Measurements from ENCODE around the gene HS3ST6.
A peak's percentile ranks its signal among the peaks of the same experiment; 100 is the strongest.

HS3ST6 gene

GRCh38 chr16:1944612-1945199, 26.5 kb upstream of the HS3ST6 start:
- H3K4me3 ChIP-seq (ENCODE audit: low read length, poor library complexity, severe bottlenecking), result no peak overlapping the region
- TF ChIP-seq CTCF (conservative IDR thresholded peaks at IDR 0.05; ENCODE audit: low read length) (no peak), EZH2phosphoT487 (IDR thresholded peaks at IDR 0.05; ENCODE audit: borderline replicate concordance) (no peak)
- H3K36me3 ChIP-seq (ENCODE audit: insufficient read depth, low read length), result no peaks in the 10 kb centered on the region
- no peak overlapping the region for H3K9ac ChIP-seq (ENCODE audit: low read depth, low read length, poor library complexity, severe bottlenecking)
- peaks cover 5% of the 10 kb centered on the region for H3K4me1 ChIP-seq (ENCODE audit: insufficient read depth, low read length, poor library complexity, severe bottlenecking)
- no peaks in the 10 kb centered on the region for H4K20me1 ChIP-seq (ENCODE audit: insufficient read depth, low read length, poor library complexity, severe bottlenecking)
- H3K27me3 ChIP-seq (ENCODE audit: insufficient read depth, low read length, poor library complexity, severe bottlenecking), result no peaks in the 10 kb centered on the region
- no peaks in the 10 kb centered on the region for H3K9me3 ChIP-seq (ENCODE audit: insufficient read depth, low read depth, low read length)
- H3K79me2 ChIP-seq (ENCODE audit: insufficient read depth, low read length), result peaks cover 11% of the 10 kb centered on the region; the same call in 1 of the 2 replicates
- no peak overlapping the region for H3K4me2 ChIP-seq (ENCODE audit: low read depth, low read length, poor library complexity, severe bottlenecking)
- no peaks in the 10 kb centered on the region for H3F3A ChIP-seq (ENCODE audit: low read depth)
- no peaks in the 10 kb centered on the region for H3K9me2 ChIP-seq (replicated peaks; ENCODE audit: low read depth, low read length)
- no peak overlapping the region for H2AFZ ChIP-seq (ENCODE audit: low read length)

- Histone ChIP-seq H3K27me3 (ENCODE audit: insufficient read depth, low read length, poor library complexity, severe bottlenecking) (no peaks in the 10 kb centered on the region), H3K36me3 (ENCODE audit: insufficient read depth, low read length) (no peaks in the 10 kb centered on the region), H4K20me1 (ENCODE audit: insufficient read depth, low read length, poor library complexity, severe bottlenecking) (no peaks in the 10 kb centered on the region), H3K79me2 (ENCODE audit: insufficient read depth, low read length) (peaks cover 11% of the 10 kb centered on the region; the same call in 1 of the 2 replicates), H3K4me3 (ENCODE audit: low read length, poor library complexity, severe bottlenecking) (peak within 1 kb of the TSS; percentile 85), H3K4me2 (ENCODE audit: low read depth, low read length, poor library complexity, severe bottlenecking) (peak within 1 kb of the TSS; percentile 79), H3K9me3 (ENCODE audit: insufficient read depth, low read depth, low read length) (no peaks in the 10 kb centered on the region), H3K9ac (ENCODE audit: low read depth, low read length, poor library complexity, severe bottlenecking) (peak within 1 kb of the TSS; percentile 87), H3K4me1 (ENCODE audit: insufficient read depth, low read length, poor library complexity, severe bottlenecking) (peaks cover 5% of the 10 kb centered on the region), H3F3A (ENCODE audit: low read depth) (no peaks in the 10 kb centered on the region), H3K9me2 (replicated peaks; ENCODE audit: low read depth, low read length) (no peaks in the 10 kb centered on the region), H2AFZ (ENCODE audit: low read length) (peak within 1 kb of the TSS; percentile 81; the same call in 1 of the 2 replicates)
- TF ChIP-seq CTCF (conservative IDR thresholded peaks at IDR 0.05; ENCODE audit: low read length), result no peak
- no peak for TF ChIP-seq EZH2phosphoT487 (IDR thresholded peaks at IDR 0.05; ENCODE audit: borderline replicate concordance)
These were observed 24.9 kb upstream of the HS3ST6 start, which contains the start of gene MSRB1 for GRCh38 chr16:1942810-1943726. Gene MSRB1, minus strand, starts transcription at chr16:1943199. Its CDS starts 43 bp downstream, at chr16:1943156.

- Histone ChIP-seq H2AFZ (ENCODE audit: low read length) (peak overlapping the region; percentile 81; the same call in 1 of the 2 replicates), H3K4me1 (ENCODE audit: insufficient read depth, low read length, poor library complexity, severe bottlenecking) (peaks cover 5% of the 10 kb centered on the region), H3F3A (ENCODE audit: low read depth) (no peaks in the 10 kb centered on the region), H3K9me2 (replicated peaks; ENCODE audit: low read depth, low read length) (no peaks in the 10 kb centered on the region), H3K79me2 (ENCODE audit: insufficient read depth, low read length) (peaks cover 11% of the 10 kb centered on the region; the same call in 1 of the 2 replicates), H4K20me1 (ENCODE audit: insufficient read depth, low read length, poor library complexity, severe bottlenecking) (no peaks in the 10 kb centered on the region), H3K27me3 (ENCODE audit: insufficient read depth, low read length, poor library complexity, severe bottlenecking) (no peaks in the 10 kb centered on the region), H3K9ac (ENCODE audit: low read depth, low read length, poor library complexity, severe bottlenecking) (peak overlapping the region; percentile 87), H3K9me3 (ENCODE audit: insufficient read depth, low read depth, low read length) (no peaks in the 10 kb centered on the region), H3K4me2 (ENCODE audit: low read depth, low read length, poor library complexity, severe bottlenecking) (peak overlapping the region; percentile 79), H3K36me3 (ENCODE audit: insufficient read depth, low read length) (no peaks in the 10 kb centered on the region), H3K4me3 (ENCODE audit: low read length, poor library complexity, severe bottlenecking) (peak overlapping the region; percentile 85)
- TF ChIP-seq EZH2phosphoT487 (IDR thresholded peaks at IDR 0.05; ENCODE audit: borderline replicate concordance) (no peak), CTCF (conservative IDR thresholded peaks at IDR 0.05; ENCODE audit: low read length) (no peak)
These were observed 24.0 kb upstream of the HS3ST6 start for GRCh38 chr16:1942047-1942809.

All from Loucy (cell line).